Dendritic cell treated with granulocyte-macrophage colony-stimulating factor and Interleukin-4, amounts not matched to agents 40 ng/mL and 50 ng/mL, for 4 days (primary cell): Measurements from ENCODE around the gene C2orf42.
"Not testable (repeated sequence)": the region's sequence is repeated elsewhere in the genome, so short reads cannot be mapped to it uniquely, and the experiment has no call there.

Source experiments
- H3K27ac Mint-ChIP-seq: one replicate; pipeline ENCODE4 v1.8.0; 2022; ENCODE audit warnings: mild to moderate bottlenecking, mixed read lengths
- H3K27me3 Mint-ChIP-seq: one replicate; pipeline ENCODE4 v1.8.0; 2022; ENCODE audit warnings: mild to moderate bottlenecking, mixed read lengths
- H3K36me3 Mint-ChIP-seq: one replicate; pipeline ENCODE4 v1.8.0; 2022; ENCODE audit warnings: low read depth, mixed read lengths
- H3K4me1 Mint-ChIP-seq: one replicate; pipeline ENCODE4 v1.8.0; 2022; ENCODE audit warnings: low read depth, mixed read lengths
- H3K4me3 Mint-ChIP-seq: one replicate; pipeline ENCODE4 v1.8.0; 2022; ENCODE audit warnings: mild to moderate bottlenecking, moderate library complexity, mixed read lengths
- H3K9me3 Mint-ChIP-seq: one replicate; pipeline ENCODE4 v1.8.0; 2022; ENCODE audit warnings: mixed read lengths
- intact Hi-C: fragments of 100-400 bp; cut with micrococcal nuclease; formaldehyde crosslinking; loops from one replicate; pipeline ENCODE4 v1.15.0; 2022

Gene C2orf42

GRCh38 chr2:70145851-70146739 lies 44.7 kb downstream of the C2orf42 start:
- peaks cover 19% of the 10 kb centered on the region for H3K4me1 Mint-ChIP-seq
- no peaks in the 10 kb centered on the region for H3K27me3 Mint-ChIP-seq
- intact Hi-C loops = no loop called here
- H3K27ac Mint-ChIP-seq = no peak overlapping the region
- peaks cover 30% of the 10 kb centered on the region for H3K36me3 Mint-ChIP-seq
- no peak overlapping the region for H3K4me3 Mint-ChIP-seq
- H3K9me3 Mint-ChIP-seq = no peaks in the 10 kb centered on the region

DNA sequence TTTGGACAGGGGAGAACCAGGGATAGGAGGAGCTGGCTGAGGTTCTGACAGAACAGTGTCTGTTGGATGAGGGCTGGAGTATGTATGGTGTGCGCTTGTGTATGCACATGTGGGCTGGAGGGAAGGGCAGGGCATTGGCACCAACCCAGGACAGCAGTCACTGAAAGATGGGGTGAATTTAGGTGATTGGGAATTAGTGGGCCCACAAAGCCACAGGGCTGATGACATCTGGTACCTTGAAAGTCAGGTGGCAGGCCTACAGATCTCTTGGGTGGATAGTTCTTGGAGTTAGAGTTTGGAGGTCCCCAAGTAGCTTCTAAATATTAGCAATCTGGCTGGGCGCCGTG lies 45.7 kb downstream of the C2orf42 start:
- no peaks in the 10 kb centered on the region for H3K27me3 Mint-ChIP-seq
- H3K9me3 Mint-ChIP-seq = no peaks in the 10 kb centered on the region
- intact Hi-C loops = no loop called here
- H3K4me3 Mint-ChIP-seq = no peak overlapping the region
- peaks cover 20% of the 10 kb centered on the region for H3K36me3 Mint-ChIP-seq
- H3K4me1 Mint-ChIP-seq = peaks cover 29% of the 10 kb centered on the region
- peak overlapping the region; percentile 55 for H3K27ac Mint-ChIP-seq

DNA sequence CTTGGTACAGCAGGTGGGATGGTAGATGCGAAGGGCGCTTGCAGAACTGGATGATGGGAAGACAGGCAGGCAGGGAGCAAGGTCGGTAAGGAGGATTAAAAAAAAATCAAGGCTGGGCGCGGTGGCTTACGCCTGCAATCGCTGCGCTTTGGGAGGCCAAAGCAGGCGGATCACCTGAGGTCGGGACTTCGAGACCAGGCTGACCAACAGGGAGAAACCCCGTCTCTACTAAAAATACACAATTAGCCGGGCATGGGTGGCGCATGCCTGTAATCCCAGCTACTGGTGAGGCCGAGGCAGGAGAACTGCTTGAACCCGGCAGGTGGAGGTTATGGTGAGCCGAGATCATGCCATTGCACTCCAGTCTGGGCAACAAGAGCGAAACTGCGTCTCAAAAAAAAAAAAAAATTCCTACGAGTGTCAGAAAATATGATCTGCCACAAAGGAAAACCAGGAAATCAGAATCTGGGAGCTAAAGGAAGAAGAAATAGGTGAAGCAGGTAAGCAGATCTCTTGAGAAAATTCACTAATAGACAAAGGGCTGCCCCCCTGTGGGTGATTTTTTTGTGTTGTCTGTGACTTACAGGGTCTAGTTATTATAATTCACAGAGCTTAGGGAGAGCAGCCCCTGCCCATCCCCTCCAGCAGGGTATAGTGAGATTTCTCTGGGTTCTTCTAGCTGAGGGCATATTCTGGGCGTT lies 46.2 kb downstream of the C2orf42 start:
- Mint-ChIP-seq H3K9me3 (no peaks in the 10 kb centered on the region), H3K4me1 (peaks cover 33% of the 10 kb centered on the region), H3K4me3 (no peak overlapping the region), H3K36me3 (peaks cover 15% of the 10 kb centered on the region), H3K27me3 (no peaks in the 10 kb centered on the region), H3K27ac (peak overlapping the region; percentile 55)
- intact Hi-C loops = no loop called here

GRCh38 chr2:70143314-70144150 lies 47.3 kb downstream of the C2orf42 start:
- peak overlapping the region; percentile 86 for H3K4me3 Mint-ChIP-seq
- peak overlapping the region; percentile 98 for H3K27ac Mint-ChIP-seq
- H3K36me3 Mint-ChIP-seq = peaks cover 7% of the 10 kb centered on the region
- no peaks in the 10 kb centered on the region for H3K9me3 Mint-ChIP-seq
- intact Hi-C loops = loop anchor here (2.0 kb wide), 1 partner anchor 73 kb away; no protein-coding TSS in a partner anchor
- H3K4me1 Mint-ChIP-seq = peaks cover 44% of the 10 kb centered on the region
- no peaks in the 10 kb centered on the region for H3K27me3 Mint-ChIP-seq

DNA sequence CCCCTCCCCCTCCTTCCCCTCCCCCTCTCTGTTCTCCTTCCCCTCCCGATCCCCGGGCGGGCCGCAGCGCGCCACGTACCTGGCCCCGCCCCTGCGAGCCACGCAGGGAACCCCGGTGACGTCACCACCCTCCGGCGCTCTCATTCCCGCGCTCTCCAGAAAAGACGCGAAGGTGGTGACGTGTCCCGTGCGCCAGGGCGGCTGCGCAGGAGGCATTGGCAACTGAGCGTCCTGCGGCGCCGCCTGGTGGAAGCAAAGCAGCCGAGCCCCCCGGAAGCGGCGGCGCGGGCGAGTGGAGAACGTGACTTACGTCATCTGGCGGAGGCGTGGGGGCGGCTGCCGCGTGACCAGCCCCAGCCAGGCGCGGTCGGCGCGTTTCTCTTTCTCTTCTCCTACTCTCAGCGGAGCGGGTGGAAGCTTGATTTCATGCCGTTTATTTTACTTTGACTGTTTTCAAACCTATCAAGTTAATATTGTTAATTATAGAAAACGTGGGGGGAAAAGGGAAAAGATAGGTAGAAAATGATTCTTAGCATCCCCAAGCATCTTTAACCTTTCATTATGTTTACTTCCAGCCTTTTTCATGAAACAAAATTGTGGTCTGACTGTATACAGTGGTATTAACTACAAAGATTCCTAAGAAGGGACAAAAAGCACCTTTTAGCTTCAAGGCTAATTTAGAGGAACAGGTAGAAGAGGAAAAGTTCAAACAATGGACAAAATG lies 48.1 kb downstream of the C2orf42 start:
- H3K4me1 Mint-ChIP-seq = peaks cover 52% of the 10 kb centered on the region
- no peaks in the 10 kb centered on the region for H3K9me3 Mint-ChIP-seq
- peak overlapping the region; percentile 98 for H3K27ac Mint-ChIP-seq
- no peaks in the 10 kb centered on the region for H3K27me3 Mint-ChIP-seq
- intact Hi-C loops = loop anchor here (1.0 to 2.0 kb wide), 5 partner anchors 10 to 228 kb away; no protein-coding TSS in a partner anchor
- H3K4me3 Mint-ChIP-seq = peak overlapping the region; percentile 86
- H3K36me3 Mint-ChIP-seq = peaks cover 7% of the 10 kb centered on the region

GRCh38 chr2:70141902-70142589 lies 48.8 kb downstream of the C2orf42 start:
- intact Hi-C loops = loop anchor here (1.0 to 2.0 kb wide), 5 partner anchors 10 to 228 kb away; no protein-coding TSS in a partner anchor
- Mint-ChIP-seq H3K27ac (peak overlapping the region; percentile 98), H3K27me3 (no peaks in the 10 kb centered on the region), H3K4me1 (peaks cover 59% of the 10 kb centered on the region), H3K4me3 (peak overlapping the region; percentile 86), H3K36me3 (peaks cover 7% of the 10 kb centered on the region), H3K9me3 (no peaks in the 10 kb centered on the region)

DNA sequence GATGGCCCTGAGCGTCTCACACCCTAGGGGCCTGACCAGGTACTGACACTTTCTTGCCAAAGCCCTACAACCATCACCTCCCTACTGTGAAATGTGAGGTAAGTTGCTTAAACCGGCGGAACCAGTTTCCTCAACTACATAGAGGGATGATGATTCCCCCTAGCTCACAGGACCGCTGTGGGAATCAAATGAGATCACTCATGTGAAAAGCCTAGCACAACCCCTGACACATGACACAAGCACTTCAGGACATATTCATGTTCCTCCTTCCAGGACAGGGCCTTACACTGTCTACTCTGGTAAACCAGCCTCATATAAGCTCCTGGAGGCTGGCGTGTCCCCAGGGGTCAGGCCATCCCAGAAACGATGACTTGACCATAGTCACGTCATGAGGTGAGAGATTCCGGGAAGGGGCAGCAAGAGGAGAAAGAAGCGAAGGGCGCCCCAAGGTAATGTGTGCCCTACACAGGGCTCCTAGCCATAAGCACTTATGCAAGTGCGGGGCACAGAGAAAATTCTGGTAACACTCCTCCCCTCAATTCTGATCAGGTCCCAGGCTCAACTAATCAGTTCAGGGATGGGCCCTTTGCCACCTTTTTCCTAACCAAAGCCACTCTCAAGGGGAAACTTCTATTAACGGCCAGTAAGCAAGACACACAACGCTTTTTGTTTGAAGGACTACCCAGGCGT lies 49.5 kb downstream of the C2orf42 start:
- intact Hi-C loops = no loop called here

DNA sequence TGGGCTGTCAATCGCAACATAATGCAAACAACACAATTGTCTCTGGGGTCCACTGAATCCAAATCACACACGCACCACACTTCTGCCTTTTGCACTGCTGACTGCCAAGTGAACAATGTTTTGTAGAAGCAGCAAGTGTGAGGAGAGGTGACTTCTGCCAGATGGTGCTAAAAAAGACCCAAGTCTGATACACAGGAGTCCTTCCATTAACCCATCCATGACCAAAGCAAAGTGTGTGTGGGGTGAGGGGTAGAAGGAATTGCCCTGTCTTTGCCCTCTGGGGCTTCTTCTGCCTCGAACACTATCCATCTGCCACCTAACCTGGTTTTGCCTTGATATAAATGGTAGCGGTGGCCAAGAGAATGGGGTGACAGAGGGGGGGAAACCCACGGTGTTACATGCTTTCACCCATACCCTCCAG lies 50.0 kb downstream of the C2orf42 start:
- peaks cover 68% of the 10 kb centered on the region for H3K4me1 Mint-ChIP-seq

More for the DNA sequence above, 49.5 kb downstream of the C2orf42 start:
- Mint-ChIP-seq H3K9me3 (no peaks in the 10 kb centered on the region), H3K27me3 (no peaks in the 10 kb centered on the region), H3K36me3 (peaks cover 7% of the 10 kb centered on the region), H3K27ac (peak overlapping the region; percentile 98), H3K4me3 (peak overlapping the region; percentile 86), H3K4me1 (peaks cover 63% of the 10 kb centered on the region)

GRCh38 chr2:70134323-70134983 lies 56.4 kb downstream of the C2orf42 start:
- intact Hi-C loops, H3K36me3 Mint-ChIP-seq, H3K27me3 Mint-ChIP-seq, H3K4me3 Mint-ChIP-seq, H3K9me3 Mint-ChIP-seq: not testable (repeated sequence)
- peak overlapping the region; percentile 97 for H3K27ac Mint-ChIP-seq
- H3K4me1 Mint-ChIP-seq = peaks cover 80% of the 10 kb centered on the region

More for the DNA sequence above, 50.0 kb downstream of the C2orf42 start:
- Mint-ChIP-seq H3K4me3 (peak overlapping the region; percentile 86), H3K9me3 (no peaks in the 10 kb centered on the region), H3K27ac (peak overlapping the region; percentile 98), H3K36me3 (peaks cover 7% of the 10 kb centered on the region), H3K27me3 (no peaks in the 10 kb centered on the region)
- intact Hi-C loops = no loop called here

- Mint-ChIP-seq H3K27ac (peak overlapping the region; percentile 97), H3K4me1 (peaks cover 76% of the 10 kb centered on the region), H3K27me3 (no peaks in the 10 kb centered on the region), H3K36me3 (no peaks in the 10 kb centered on the region), H3K9me3 (no peaks in the 10 kb centered on the region), H3K4me3 (peak overlapping the region; percentile 13)
- intact Hi-C loops = no loop called here
Observed at GRCh38 chr2:70133491-70134322, 57.1 kb downstream of the C2orf42 start.

DNA sequence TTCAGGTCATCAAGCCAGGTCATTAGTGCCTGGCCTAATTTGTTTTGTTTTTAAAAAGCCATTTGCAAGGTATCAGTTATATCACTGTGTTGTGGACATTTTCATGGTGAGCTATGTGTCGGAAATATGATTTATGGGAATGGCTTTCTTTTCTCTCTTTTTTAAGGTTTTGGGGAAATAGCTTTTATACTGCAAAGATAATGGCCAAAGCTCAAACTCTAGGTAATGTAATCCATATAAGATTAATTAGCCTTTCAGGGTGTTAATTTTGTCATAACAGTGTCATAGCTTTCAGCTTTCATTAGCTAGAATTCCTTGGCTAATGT lies 57.7 kb downstream of the C2orf42 start:
- peaks cover 76% of the 10 kb centered on the region for H3K4me1 Mint-ChIP-seq
- H3K27me3 Mint-ChIP-seq = no peaks in the 10 kb centered on the region
- intact Hi-C loops = no loop called here
- no peaks in the 10 kb centered on the region for H3K36me3 Mint-ChIP-seq
- no peaks in the 10 kb centered on the region for H3K9me3 Mint-ChIP-seq
- H3K4me3 Mint-ChIP-seq = no peak overlapping the region
- H3K27ac Mint-ChIP-seq = peak overlapping the region; percentile 97
